Femur (tissue), 1 donor: ENCODE measurements around the gene PDS5B.
A peak's percentile ranks its signal among the peaks of the same experiment; 100 is the strongest.
"Not testable (repeated sequence)": the region's sequence is repeated elsewhere in the genome, so short reads cannot be mapped to it uniquely, and the experiment has no call there.

Experiments
- DNase-seq: peaks from one replicate; pipeline ENCODE4 v3.0.0-alpha.2; 2017

The PDS5B gene

GRCh38 chr13:32811297-32811800, 225.1 kb downstream of the PDS5B start:
- DNase-seq = peak; percentile 51

- no peak for DNase-seq
Observed at GRCh38 chr13:32821149-32821688, 235.0 kb downstream of the PDS5B start.

- no peak for DNase-seq
Observed at GRCh38 chr13:32822771-32823170, 236.5 kb downstream of the PDS5B start.

GRCh38 chr13:32823597-32823996, 237.3 kb downstream of the PDS5B start:
- DNase-seq = no peak

GRCh38 chr13:32824061-32824460, 237.8 kb downstream of the PDS5B start:
- no peak for DNase-seq

GRCh38 chr13:32824675-32825074, 238.4 kb downstream of the PDS5B start:
- DNase-seq = no peak

GRCh38 chr13:32825481-32825880, 239.2 kb downstream of the PDS5B start:
- DNase-seq = no peak

GRCh38 chr13:32826372-32826771, 240.1 kb downstream of the PDS5B start:
- not testable (repeated sequence) for DNase-seq
